SK-N-SH (cell line): ENCODE measurements around the gene ADAMTS16. TPM values are rescaled to one million over a fixed set of nuclear protein-coding genes. Genes with fewer than 3 reads are reported as not detected.

Experiments used
- CTCF ChIA-PET: fragments of 300-600, 350-600 bp; formaldehyde crosslinking; extraction: SDS; loops from one replicate; lab custom pipeline; 2021; lab: Yijun Ruan, JAX
- POLR2A ChIA-PET: fragments of 350-600 bp; sonication (Branson Sonifier 250); formaldehyde crosslinking; extraction: SDS; loops from one replicate; lab custom pipeline; 2020; ENCODE audit warnings: antibody characterized with exemption, inconsistent platforms; lab: Yijun Ruan, JAX
- DNase-seq: peaks from one replicate; pipeline ENCODE4 v3.0.0; 2012
- H2AFZ ChIP-seq: fragments of 200-600 bp; sonication (generic); 2 replicates; pipeline ENCODE4 v1.8.1; 2016; ENCODE audit warnings: antibody characterized with exemption, mild to moderate bottlenecking, low read depth
- H3F3A ChIP-seq: fragments of 200-600 bp; sonication (generic); replicated peaks from 2 replicates; pipeline ENCODE3; 2016; ENCODE audit warnings: antibody characterized with exemption, mild to moderate bottlenecking; ENCODE audit not compliant: insufficient read depth
- H3K27ac ChIP-seq, 2 experiments: fragments of 200-500 bp in 1 of 2; fragments of 200-600 bp in 1 of 2; sonication (Bioruptor generic) in 1 of 2; sonication (generic), shearing (Covaris generic) in 1 of 2; 2 replicates each; pipeline versions ENCODE4 v1.5.1 to v1.6.1; 2014 to 2016; ENCODE audit warnings: low read depth in 2 of 2, inconsistent platforms in 1 of 2, low read length in 1 of 2, mild to moderate bottlenecking in 1 of 2, mixed read lengths in 1 of 2
- H3K27me3 ChIP-seq: fragments of 200-600 bp; sonication (generic), shearing (Covaris generic); 2 replicates; pipeline ENCODE4 v1.6.1; 2016; ENCODE audit warnings: mixed run types; ENCODE audit not compliant: insufficient read depth
- H3K36me3 ChIP-seq, 2 experiments: fragments of 200-500 bp in 1 of 2; fragments of 200-600 bp in 1 of 2; sonication (Bioruptor generic) in 1 of 2; sonication (generic) in 1 of 2; replicated peaks in 1 of 2; 2 replicates each; pipeline versions ENCODE3 to v1.5.1; 2014 to 2016; ENCODE audit warnings: low read length in 1 of 2, mild to moderate bottlenecking in 1 of 2; ENCODE audit not compliant: insufficient read depth in 2 of 2, control insufficient read depth in 1 of 2
- H3K4me1 ChIP-seq, 2 experiments: fragments of 200-500 bp in 1 of 2; fragments of 200-600 bp in 1 of 2; sonication (Bioruptor generic) in 1 of 2; sonication (generic), shearing (Covaris generic) in 1 of 2; 2 replicates each; pipeline versions ENCODE4 v1.5.1 to v1.6.1; 2014 to 2016; ENCODE audit warnings: low read depth in 1 of 2, low read length in 1 of 2, mixed run types in 1 of 2; ENCODE audit not compliant: insufficient read depth in 2 of 2, control insufficient read depth in 1 of 2
- H3K4me2 ChIP-seq: fragments of 200-600 bp; sonication (generic), shearing (Covaris generic); 2 replicates; pipeline ENCODE4 v1.6.1; 2017; ENCODE audit warnings: mixed run types
- H3K4me3 ChIP-seq, 2 experiments: fragments of 200-500 bp in 1 of 2; fragments of 200-600 bp in 1 of 2; sonication (Bioruptor generic) in 1 of 2; sonication (generic), shearing (Covaris generic) in 1 of 2; 2 replicates each; pipeline versions ENCODE4 v1.5.1 to v1.8.1; 2014 to 2016; ENCODE audit warnings: low read depth in 2 of 2, inconsistent platforms in 1 of 2, low read length in 1 of 2, mild to moderate bottlenecking in 1 of 2, mixed read lengths in 1 of 2, moderate library complexity in 1 of 2
- H3K79me2 ChIP-seq: fragments of 200-600 bp; sonication (generic); 2 replicates; pipeline ENCODE4 v1.8.1; 2017; ENCODE audit warnings: mild to moderate bottlenecking; ENCODE audit not compliant: insufficient read depth
- H3K9ac ChIP-seq: fragments of 200-600 bp; sonication (generic); 2 replicates; pipeline ENCODE4 v1.6.1; 2017; ENCODE audit warnings: mixed run types
- H3K9me2 ChIP-seq: fragments of 200-600 bp; sonication (generic); 2 replicates; pipeline ENCODE4 v1.6.1; 2017; ENCODE audit warnings: mixed run types
- H3K9me3 ChIP-seq: fragments of 200-600 bp; sonication (generic); 2 replicates; pipeline ENCODE4 v1.6.1; 2017; ENCODE audit warnings: mixed run types, mild to moderate bottlenecking, moderate library complexity
- H4K20me1 ChIP-seq: fragments of 200-600 bp; sonication (generic); 2 replicates; pipeline ENCODE4 v1.6.1; 2017; ENCODE audit warnings: mild to moderate bottlenecking, mixed run types; ENCODE audit not compliant: insufficient read depth
- CTCF ChIP-seq: fragments of 200-600 bp; sonication (generic); IDR thresholded peaks from 2 replicates; pipeline ENCODE4 v1.6.1; 2017; ENCODE audit warnings: antibody characterized with exemption, mild to moderate bottlenecking, moderate library complexity
- EP300 ChIP-seq, 2 experiments: IDR thresholded peaks; 2 replicates each; pipeline versions ENCODE4 v1.4.0 to v1.6.1; 2012; ENCODE audit warnings: borderline replicate concordance in 1 of 2, low read depth in 1 of 2, low read length in 1 of 2
- EZH2phosphoT487 ChIP-seq: fragments of 200-600 bp; sonication (generic); IDR thresholded peaks from 2 replicates; pipeline ENCODE4 v1.6.1; 2017; ENCODE audit warnings: low read depth, mixed run types, mild to moderate bottlenecking, antibody characterized with exemption, moderate library complexity, borderline replicate concordance
- FOSL2 ChIP-seq: IDR thresholded peaks from 2 replicates; pipeline ENCODE4 v1.4.0; 2012; ENCODE audit warnings: low read depth, mild to moderate bottlenecking, moderate library complexity, borderline replicate concordance
- FOXM1 ChIP-seq: IDR thresholded peaks from 2 replicates; pipeline ENCODE4 v1.4.0; 2012; ENCODE audit warnings: low read depth, mild to moderate bottlenecking
- GATA2 ChIP-seq: sonication (generic); formaldehyde crosslinking; IDR thresholded peaks from 2 replicates; pipeline ENCODE4 v1.5.0; 2020; ENCODE audit warnings: mild to moderate bottlenecking, missing genetic modification reagents
- MXI1 ChIP-seq: IDR thresholded peaks from 2 replicates; pipeline ENCODE4 v1.6.1; 2012; ENCODE audit warnings: mild to moderate bottlenecking, low read depth, low read length, improper control_type of control experiment
- NFIC ChIP-seq: IDR thresholded peaks from 2 replicates; pipeline ENCODE4 v1.4.0; 2012; ENCODE audit warnings: borderline replicate concordance
- NRF1 ChIP-seq: IDR thresholded peaks from 2 replicates; pipeline ENCODE4 v1.6.1; 2012; ENCODE audit warnings: low read depth, mild to moderate bottlenecking, low read length
- RAD21 ChIP-seq: IDR thresholded peaks from 2 replicates; pipeline ENCODE4 v1.6.1; 2012; ENCODE audit warnings: mild to moderate bottlenecking, low read length
- REST ChIP-seq: IDR thresholded peaks from 2 replicates; pipeline ENCODE4 v1.6.1; 2012; ENCODE audit warnings: mild to moderate bottlenecking, low read depth, low read length, moderate library complexity
- RFX5 ChIP-seq: IDR thresholded peaks from 2 replicates; pipeline ENCODE4 v1.6.1; 2012; ENCODE audit warnings: mild to moderate bottlenecking, improper control_type of control experiment, low read length
- RXRA ChIP-seq: IDR thresholded peaks from 2 replicates; pipeline ENCODE4 v1.4.0; 2012; ENCODE audit warnings: low read depth, mild to moderate bottlenecking, borderline replicate concordance
- SIN3A ChIP-seq: IDR thresholded peaks from 2 replicates; pipeline ENCODE4 v1.6.1; 2012; ENCODE audit warnings: low read depth, mild to moderate bottlenecking, low read length, moderate library complexity, borderline replicate concordance
- SMC3 ChIP-seq: IDR thresholded peaks from 2 replicates; pipeline ENCODE4 v1.6.1; 2012; ENCODE audit warnings: low read depth, low read length, improper control_type of control experiment
- USF2 ChIP-seq: fragments of 150-350 bp; IDR thresholded peaks from 2 replicates; pipeline ENCODE4 v1.6.1; 2017; ENCODE audit warnings: antibody characterized with exemption, low read length, low read depth, borderline replicate concordance
- WGBS: methylation state at CpG from one replicate; pipeline ENCODE4 v1.1.6; 2017; ENCODE audit warnings: low lambda C conversion rate; 5-methylcytosine and 5-hydroxymethylcytosine counted together
- polyA plus RNA-seq, 3 experiments: library from polyadenylated mRNA; depleted of rRNA; stranded (reverse); fragments of >200 nt; gene quantifications; 2 replicates each; pipeline ENCODE4 v1.2.3, GENCODE V29; 2012
- TF ChIP-seq, protein P1 (sequence below): IDR thresholded peaks from 2 replicates; pipeline ENCODE4 v1.4.0; 2012; ENCODE audit warnings: low read depth

ADAMTS16 gene
- polyA plus RNA-seq, 1 of the 3 experiments (the other 2 are of a cell fraction), result not detected

GRCh38 chr5:5155617-5156016 is 15.5 kb downstream of the ADAMTS16 start:
- H3K27me3 ChIP-seq, result no peaks in the 10 kb centered on the region
- no peaks in the 10 kb centered on the region for H3K9me3 ChIP-seq
- POLR2A ChIA-PET, result no interaction called here
- TF ChIP-seq NFIC (no peak), FOSL2 (no peak), CTCF (no peak)
- H3K4me3 ChIP-seq, result no peak overlapping the region
- no peaks in the 10 kb centered on the region for H3K36me3 ChIP-seq
- H2AFZ ChIP-seq, result no peak overlapping the region
- H3K4me1 ChIP-seq, result no peaks in the 10 kb centered on the region
- no peaks in the 10 kb centered on the region for H4K20me1 ChIP-seq
- H3K27ac ChIP-seq, result no peak overlapping the region
- no peak overlapping the region for H3K9ac ChIP-seq
- no peak for DNase-seq
- no peaks in the 10 kb centered on the region for H3F3A ChIP-seq
- H3K9me2 ChIP-seq, result no peaks in the 10 kb centered on the region
- no peak overlapping the region for H3K4me2 ChIP-seq
- no peaks in the 10 kb centered on the region for H3K79me2 ChIP-seq
- WGBS, result 76% methylated on average over 1 of the region's 1 CpG
- CTCF ChIA-PET, result no interaction called here

DNA sequence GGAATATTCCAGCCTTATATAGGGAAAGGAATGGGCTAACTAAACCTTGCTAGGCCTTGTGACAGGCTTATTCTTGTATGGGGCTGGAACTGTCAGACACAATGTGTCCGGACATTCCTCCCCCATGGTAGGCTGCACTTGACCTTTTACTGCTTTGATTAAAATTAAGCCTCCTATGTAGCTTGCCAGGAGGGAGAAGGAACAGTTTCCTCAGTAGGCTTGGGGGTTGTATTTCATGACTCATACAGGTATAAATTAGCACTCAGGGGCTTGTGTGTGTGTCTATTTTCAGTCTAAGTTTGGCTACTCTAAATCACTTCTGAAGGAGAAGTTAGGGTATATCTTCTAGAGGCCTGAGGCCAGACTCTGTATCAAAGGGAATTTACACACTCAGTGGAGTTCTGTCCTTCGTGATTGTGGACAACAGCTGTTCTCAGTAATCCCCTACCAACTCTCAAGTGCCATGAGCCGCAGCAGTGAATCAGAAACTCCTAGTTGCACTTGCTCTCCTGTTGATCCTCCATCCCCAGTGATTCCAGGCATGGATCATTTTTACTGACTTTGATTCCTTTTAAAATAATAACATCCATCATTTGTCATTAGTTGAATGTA is 16.4 kb downstream of the ADAMTS16 start:
- H3F3A ChIP-seq, result no peaks in the 10 kb centered on the region
- CTCF ChIA-PET, result interaction anchor here (0.6 to 1.3 kb wide), 3 partner anchors 10 to 14 kb away, joined by 3 read pairs; no protein-coding TSS in a partner anchor
- TF ChIP-seq NFIC (no peak), RAD21 (no peak), CTCF (no peak), EZH2phosphoT487 (no peak), NRF1 (no peak), FOXM1 (no peak), RXRA (no peak), USF2 (no peak), MXI1 (no peak), SIN3A (no peak), GATA2 (CRISPR knock-in tag) (no peak), REST (no peak), FOSL2 (no peak), EP300 (IDR thresholded peaks at IDR 0.05; ENCODE audit: borderline replicate concordance in 1 of 2, low read depth in 1 of 2, low read length in 1 of 2) (no peak), RFX5 (no peak), SMC3 (no peak)
- TF ChIP-seq, protein P1, sequence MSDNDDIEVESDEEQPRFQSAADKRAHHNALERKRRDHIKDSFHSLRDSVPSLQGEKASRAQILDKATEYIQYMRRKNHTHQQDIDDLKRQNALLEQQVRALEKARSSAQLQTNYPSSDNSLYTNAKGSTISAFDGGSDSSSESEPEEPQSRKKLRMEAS, result no peak
- H3K36me3 ChIP-seq, result no peaks in the 10 kb centered on the region
- WGBS, result 51% methylated on average over 3 of the region's 3 CpGs
- no peak for DNase-seq
- H4K20me1 ChIP-seq, result no peaks in the 10 kb centered on the region
- no peak overlapping the region for H3K4me2 ChIP-seq
- H3K4me3 ChIP-seq, result no peak overlapping the region
- no peaks in the 10 kb centered on the region for H3K27me3 ChIP-seq
- no peaks in the 10 kb centered on the region for H3K9me3 ChIP-seq
- no peak overlapping the region for H3K9ac ChIP-seq
- H2AFZ ChIP-seq, result no peak overlapping the region
- POLR2A ChIA-PET, result no interaction called here
- no peaks in the 10 kb centered on the region for H3K9me2 ChIP-seq
- H3K4me1 ChIP-seq, result no peaks in the 10 kb centered on the region
- no peak overlapping the region for H3K27ac ChIP-seq
- no peaks in the 10 kb centered on the region for H3K79me2 ChIP-seq
